Measurements from ENCODE around the gene PITPNM3. TPM values are rescaled to one million over a fixed set of nuclear protein-coding genes. Genes with fewer than 3 reads are reported as not detected.

PITPNM3 gene
- total RNA-seq, result 1 to 10 TPM in 1 of 9 donors, under 1 TPM in 8; 0.16 to 1.7 (median 0.33) TPM
- polyA plus RNA-seq, result under 1 TPM; 0.23 to 0.42 TPM
- long read RNA-seq, donor 1, result 0 reads
- long read RNA-seq, donor 2, result 0 reads
- long read RNA-seq, donor 3, result 0 reads

GRCh38 chr17:6556121-6557039 is at the start of gene PITPNM3:
TSS of gene PITPNM3 (minus strand) at chr17:6556555. CDS start at chr17:6556406, 149 bp downstream.
- ATAC-seq, result peak in 1 of 4 donors; percentile 10
- H3K36me3 ChIP-seq, result no peaks in the 10 kb centered on the region
- H3K9me3 ChIP-seq, result no peaks in the 10 kb centered on the region
- no peak for DNase-seq
- no peak for TF ChIP-seq POLR2A (IDR thresholded peaks at IDR 0.05)
- TF ChIP-seq CTCF (IDR thresholded peaks at IDR 0.05), result no peak
- 2 to 6% (median 4%) methylated on average over 40 to 121 of the region's 122 CpGs for WGBS, 4 donors
- peaks cover 0 to 19% (median 12%) of the 10 kb centered on the region in 12 donors for H3K4me1 ChIP-seq
- H3K27me3 ChIP-seq, result peaks cover 6 to 40% (median 17%) of the 10 kb centered on the region in 9 donors
- H3K4me3 ChIP-seq, result peak within 1 kb of the TSS; percentile 10 to 63 (median 48)
- intact Hi-C loops (cut with DNase I), result loop anchor here in 3 of 10 donors (5.0 to 10.0 kb wide), 2 partner anchors 79 to 82 kb away; no protein-coding TSS in a partner anchor
- H3K27ac ChIP-seq, result peak within 1 kb of the TSS in 1 of 12 donors; percentile 54

GRCh38 chr17:6605142-6605541 is 48.8 kb upstream of the PITPNM3 start:
- 94 to 96% (median 95%) methylated on average over 6 of the region's 6 CpGs; no CpG with 5 or more reads in 1 of the 4 donors for WGBS, 4 donors
- H3K36me3 ChIP-seq, result peaks cover 0 to 89% (median 77%) of the 10 kb centered on the region in 9 donors
- intact Hi-C loops (cut with DNase I), result no loop called here

GRCh38 chr17:6603744-6604325 is 47.5 kb upstream of the PITPNM3 start:
- Histone ChIP-seq H3K27ac (no peak overlapping the region), H3K4me3 (no peak overlapping the region), H3K9me3 (no peaks in the 10 kb centered on the region), H3K27me3 (no peaks in the 10 kb centered on the region), H3K36me3 (peaks cover 0 to 89% (median 77%) of the 10 kb centered on the region in 9 donors), H3K4me1 (peaks cover 0 to 11% (median 0%) of the 10 kb centered on the region in 12 donors)
- TF ChIP-seq CTCF (IDR thresholded peaks at IDR 0.05) (no peak), POLR2A (IDR thresholded peaks at IDR 0.05) (no peak)
- DNase-seq, result peak in 3 of 5 donors; percentile 18 to 34 (median 25)
- no peak for ATAC-seq
- intact Hi-C loops (cut with DNase I), result no loop called here
- whole genome bisulfite sequencing, 4 donors, result 62 to 82% (median 76%) methylated on average over 3 of the region's 3 CpGs

More at GRCh38 chr17:6605142-6605541, 48.8 kb upstream of the PITPNM3 start:
- H3K9me3 ChIP-seq, result no peaks in the 10 kb centered on the region
- no peak for TF ChIP-seq POLR2A (IDR thresholded peaks at IDR 0.05)
- no peak for TF ChIP-seq CTCF (IDR thresholded peaks at IDR 0.05)
- H3K4me1 ChIP-seq, result peaks cover 0 to 8% (median 0%) of the 10 kb centered on the region in 12 donors
- ATAC-seq (no peak), DNase-seq (no peak)
- no peak overlapping the region for H3K27ac ChIP-seq
- no peak overlapping the region for H3K4me3 ChIP-seq
- no peaks in the 10 kb centered on the region for H3K27me3 ChIP-seq

GRCh38 chr17:6602141-6602540 is 45.8 kb upstream of the PITPNM3 start:
- TF ChIP-seq POLR2A (IDR thresholded peaks at IDR 0.05), result no peak
- TF ChIP-seq CTCF (IDR thresholded peaks at IDR 0.05), result no peak
- H3K4me1 ChIP-seq, result peaks cover 0 to 23% (median 0%) of the 10 kb centered on the region in 12 donors
- no peak overlapping the region for H3K27ac ChIP-seq
- H3K9me3 ChIP-seq, result no peaks in the 10 kb centered on the region
- no peak overlapping the region for H3K4me3 ChIP-seq
- H3K36me3 ChIP-seq, result peaks cover 0 to 89% (median 67%) of the 10 kb centered on the region in 9 donors
- DNase-seq (no peak), ATAC-seq (no peak)
- WGBS, 4 donors, result 92 to 95% (median 94%) methylated on average over 2 of the region's 2 CpGs
- intact Hi-C loops (cut with DNase I), result no loop called here
- no peaks in the 10 kb centered on the region for H3K27me3 ChIP-seq

All from heart left ventricle (tissue), 16 donors.